IPS-NIHi11 (cell line): Measurements from ENCODE around the gene CARD10.
A peak's percentile ranks its signal among the peaks of the same experiment; 100 is the strongest.
"Not testable (repeated sequence)": the region's sequence is repeated elsewhere in the genome, so short reads cannot be mapped to it uniquely, and the experiment has no call there.

Experiments used
- DNase-seq: peaks from one replicate; pipeline ENCODE4 v3.0.0; 2012; ENCODE audit warnings: mixed read lengths, low spot score

The CARD10 gene

GRCh38 chr22:37553725-37554124 lies 34.5 kb upstream of the CARD10 start:
- DNase-seq: no peak

- peak; percentile 66 for DNase-seq
Measured at GRCh38 chr22:37552524-37553163, 33.4 kb upstream of the CARD10 start.

- no peak for DNase-seq
Measured at GRCh38 chr22:37551981-37552380, 32.8 kb upstream of the CARD10 start.

GRCh38 chr22:37550921-37551320 lies 31.7 kb upstream of the CARD10 start:
- not testable (repeated sequence) for DNase-seq

DNA sequence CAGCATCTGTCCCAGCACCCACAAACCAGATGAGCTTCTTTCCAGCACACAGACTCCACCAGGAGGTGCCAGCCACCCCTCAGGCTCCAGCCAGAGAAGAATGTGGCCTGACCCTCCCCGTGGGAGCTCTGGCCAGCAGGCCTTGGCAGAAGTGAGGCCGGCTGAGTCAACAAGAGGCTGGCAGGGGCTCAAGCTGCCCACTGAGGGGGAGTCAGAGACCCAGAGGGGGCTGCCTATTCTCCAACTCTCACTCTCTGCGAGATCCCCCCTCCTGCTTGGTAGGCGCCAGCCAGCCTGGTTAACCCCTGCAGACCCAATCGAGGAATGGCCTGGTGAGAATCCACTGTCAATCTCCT lies 30.5 kb upstream of the CARD10 start:
- DNase-seq: no peak

- no peak for DNase-seq
Measured at GRCh38 chr22:37547251-37547741, 28.1 kb upstream of the CARD10 start.

- peak; percentile 56 for DNase-seq
Measured at GRCh38 chr22:37546437-37547250, 27.4 kb upstream of the CARD10 start.

GRCh38 chr22:37545703-37546436 lies 26.7 kb upstream of the CARD10 start:
- peak; percentile 90 for DNase-seq

DNA sequence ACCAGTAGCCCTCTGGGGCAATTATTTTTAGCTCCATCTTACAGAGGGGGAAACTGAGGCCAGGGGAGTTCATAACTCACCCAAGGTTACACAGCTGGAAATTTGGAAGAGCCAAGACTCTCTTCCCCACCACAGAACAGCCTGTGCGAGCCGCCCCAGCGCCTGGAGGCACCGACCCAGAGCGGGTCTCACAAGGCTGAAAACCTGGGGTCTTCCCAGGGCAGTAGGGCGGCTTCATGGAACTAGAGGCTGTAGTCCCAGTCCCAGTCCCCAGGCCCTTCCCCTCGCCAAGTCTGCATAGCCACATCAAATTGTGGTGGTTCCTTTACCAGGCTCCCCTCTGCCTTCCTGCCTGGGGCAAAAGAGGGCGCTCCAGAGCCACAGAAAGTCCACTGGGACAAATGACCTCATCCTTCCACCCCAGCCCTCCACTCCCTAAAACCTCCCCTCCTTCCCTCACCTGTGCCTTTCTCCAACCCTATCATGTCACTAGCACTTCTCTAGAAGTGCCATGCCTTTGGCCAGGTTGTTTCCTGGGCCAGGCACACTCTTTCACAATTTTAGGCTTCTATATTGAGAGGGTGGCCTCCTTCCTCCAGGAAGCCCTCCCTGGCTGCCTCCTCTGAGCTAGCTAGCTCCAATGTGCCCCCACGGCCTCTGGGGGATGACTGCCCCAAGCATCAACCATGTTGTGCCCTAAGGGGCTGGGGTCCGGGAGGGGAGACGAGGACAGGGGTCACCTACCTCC lies 25.9 kb upstream of the CARD10 start:
- peak; percentile 77 for DNase-seq

GRCh38 chr22:37542959-37543358 lies 23.7 kb upstream of the CARD10 start:
- no peak for DNase-seq

DNA sequence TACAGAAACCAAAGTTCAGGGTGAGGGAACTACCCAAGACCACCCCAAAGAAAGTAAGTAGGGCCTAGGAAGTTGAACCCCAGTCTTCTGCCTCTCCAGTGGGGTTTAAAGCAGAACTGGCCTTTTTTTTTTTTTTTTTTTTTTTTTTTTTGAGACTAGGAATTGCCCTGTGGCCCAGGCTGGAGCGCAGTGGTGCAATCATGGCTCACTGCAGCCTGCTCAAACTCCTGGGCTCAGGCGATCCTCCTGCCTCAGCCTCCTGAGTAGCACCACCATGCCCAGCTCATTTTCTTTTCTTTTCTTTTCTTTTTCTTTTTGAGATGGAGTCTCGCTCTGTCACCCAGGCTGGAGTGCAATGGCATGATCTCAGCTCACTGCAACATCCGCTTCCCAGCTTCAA lies 23.2 kb upstream of the CARD10 start:
- not testable (repeated sequence) for DNase-seq

GRCh38 chr22:37539790-37540189 lies 20.6 kb upstream of the CARD10 start:
- not testable (repeated sequence) for DNase-seq

GRCh38 chr22:37538590-37539357 lies 19.6 kb upstream of the CARD10 start:
- DNase-seq: peak; percentile 96

- no peak for DNase-seq
Measured at GRCh38 chr22:37535159-37535558, 15.9 kb upstream of the CARD10 start.

- no peak for DNase-seq
Measured at GRCh38 chr22:37534445-37534844, 15.2 kb upstream of the CARD10 start.

GRCh38 chr22:37533995-37534394 lies 14.8 kb upstream of the CARD10 start:
- no peak for DNase-seq

DNA sequence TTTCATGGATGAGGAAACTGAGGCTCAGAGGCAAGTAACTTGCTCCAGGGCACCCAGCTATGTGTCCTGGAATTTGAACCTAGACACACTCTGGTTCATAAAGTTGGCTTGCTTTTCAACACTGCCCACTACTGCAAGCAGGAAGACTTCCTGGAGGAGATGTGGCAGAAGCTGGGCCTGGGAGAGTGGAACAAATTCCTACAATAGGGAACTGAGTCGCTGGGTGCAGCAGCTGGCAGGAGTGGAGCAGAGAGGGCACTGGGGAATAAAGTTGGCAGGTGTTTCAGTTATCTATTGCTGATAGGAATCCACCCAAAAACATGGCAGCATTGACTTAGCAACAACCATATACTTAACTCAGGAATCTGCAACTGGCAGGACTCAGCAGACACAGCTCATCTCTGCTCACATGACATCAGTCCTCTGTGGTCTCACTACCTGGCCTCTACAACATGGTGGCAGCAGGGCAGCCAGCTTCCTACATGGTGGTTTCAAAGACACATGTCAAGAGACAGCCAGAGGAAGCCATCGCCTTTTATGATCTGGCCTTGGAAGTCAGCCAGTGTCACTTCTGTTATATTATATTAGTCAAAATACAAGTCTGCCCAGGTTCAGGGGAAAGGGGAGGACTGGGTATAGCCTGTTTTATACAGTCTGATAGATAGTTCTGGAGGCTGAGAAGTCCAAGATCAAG lies 10.6 kb upstream of the CARD10 start:
- no peak for DNase-seq

- DNase-seq: not testable (repeated sequence)
Measured at GRCh38 chr22:37527952-37528351, 8.7 kb upstream of the CARD10 start.

GRCh38 chr22:37527081-37527752 lies 8.0 kb upstream of the CARD10 start:
- not testable (repeated sequence) for DNase-seq

- DNase-seq: no peak
Measured at GRCh38 chr22:37526376-37526775, 7.2 kb upstream of the CARD10 start.
